ENCODE results near the gene TRAF3.

DNA sequence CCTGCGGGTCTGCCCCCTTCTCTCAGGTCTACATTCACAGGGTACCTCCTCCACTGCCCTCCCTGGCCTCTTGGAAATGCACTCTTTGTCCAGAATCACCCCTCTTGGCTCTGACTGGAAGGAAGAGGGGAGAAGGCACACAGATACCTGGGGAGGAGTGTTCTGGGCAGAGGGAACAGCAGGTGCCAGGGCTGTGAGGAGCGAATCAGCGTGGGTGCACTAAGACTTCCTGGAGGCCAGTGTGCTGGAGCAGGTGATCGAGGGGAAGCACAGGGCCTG is 8.3 kb upstream of the TRAF3 start:
- TF ChIP-seq POLR2A (IDR thresholded peaks at IDR 0.05) (no peak), POLR2AphosphoS5 (IDR thresholded peaks at IDR 0.05; ENCODE audit: insufficient read depth in 1 of 2, low read depth in 1 of 2) (no peak)
- TF ChIP-seq, protein P1, sequence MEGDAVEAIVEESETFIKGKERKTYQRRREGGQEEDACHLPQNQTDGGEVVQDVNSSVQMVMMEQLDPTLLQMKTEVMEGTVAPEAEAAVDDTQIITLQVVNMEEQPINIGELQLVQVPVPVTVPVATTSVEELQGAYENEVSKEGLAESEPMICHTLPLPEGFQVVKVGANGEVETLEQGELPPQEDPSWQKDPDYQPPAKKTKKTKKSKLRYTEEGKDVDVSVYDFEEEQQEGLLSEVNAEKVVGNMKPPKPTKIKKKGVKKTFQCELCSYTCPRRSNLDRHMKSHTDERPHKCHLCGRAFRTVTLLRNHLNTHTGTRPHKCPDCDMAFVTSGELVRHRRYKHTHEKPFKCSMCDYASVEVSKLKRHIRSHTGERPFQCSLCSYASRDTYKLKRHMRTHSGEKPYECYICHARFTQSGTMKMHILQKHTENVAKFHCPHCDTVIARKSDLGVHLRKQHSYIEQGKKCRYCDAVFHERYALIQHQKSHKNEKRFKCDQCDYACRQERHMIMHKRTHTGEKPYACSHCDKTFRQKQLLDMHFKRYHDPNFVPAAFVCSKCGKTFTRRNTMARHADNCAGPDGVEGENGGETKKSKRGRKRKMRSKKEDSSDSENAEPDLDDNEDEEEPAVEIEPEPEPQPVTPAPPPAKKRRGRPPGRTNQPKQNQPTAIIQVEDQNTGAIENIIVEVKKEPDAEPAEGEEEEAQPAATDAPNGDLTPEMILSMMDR (IDR thresholded peaks at IDR 0.05) = no peak
